ENCODE measurements around the gene FAAP20. TPM values are rescaled to one million over a fixed set of nuclear protein-coding genes. Genes with fewer than 3 reads are reported as not detected.

Gene FAAP20
- polyA plus RNA-seq, 2 of the 4 experiments (the other 2 are of a cell fraction): 5.1 to 26.0 TPM

- peak overlapping the region; percentile 32 for H3K4me3 ChIP-seq
- no peak for FAIRE-seq
These were observed 18.2 kb upstream of the FAAP20 start for GRCh38 chr1:2212532-2213491.

More at GRCh38 chr1:2212532-2213491, 18.2 kb upstream of the FAAP20 start:
- H3K9me3 ChIP-seq: no peaks in the 10 kb centered on the region
- 1% methylated on average over 9 of the region's 49 CpGs for WGBS (ENCODE audit: missing lambda C conversion rate)
- peak; percentile 64 to 72 for ATAC-seq
- peak overlapping the region; percentile 76 for H3K4me2 ChIP-seq
- peak overlapping the region; percentile 99 to 100 for H3K27ac ChIP-seq
- TF ChIP-seq POLR2A (IDR thresholded peaks at IDR 0.05; ENCODE audit: low read length) (peak; percentile 41), MYC (IDR thresholded peaks at IDR 0.05; ENCODE audit: borderline replicate concordance, low read length) (no peak; the same call in 1 of the 2 replicates), REST (IDR thresholded peaks at IDR 0.05) (no peak), ZC3H11A (IDR thresholded peaks at IDR 0.05) (no peak), HMGXB4 (CRISPR knock-in tag; IDR thresholded peaks at IDR 0.05; ENCODE audit: borderline replicate concordance) (no peak), BHLHE40 (IDR thresholded peaks at IDR 0.05; ENCODE audit: low read depth, low read length) (no peak), FOSL2 (IDR thresholded peaks at IDR 0.05) (no peak), FOSL2 (CRISPR knock-in tag; IDR thresholded peaks at IDR 0.05) (peak; percentile 69; the same call in 1 of the 2 replicates), HEYL (CRISPR knock-in tag; IDR thresholded peaks at IDR 0.05) (peak; percentile 66; the same call in 1 of the 2 replicates), JUN (IDR thresholded peaks at IDR 0.05) (0 out of 5 replicates have a peak, but pooled peaks have one; percentile 33 to 37), JUNB (IDR thresholded peaks at IDR 0.05) (no peak), ZSCAN20 (CRISPR knock-in tag; IDR thresholded peaks at IDR 0.05) (0 out of 2 replicates have a peak, but pooled peaks have one; percentile 36), HOXB13 (CRISPR knock-in tag; IDR thresholded peaks at IDR 0.05; ENCODE audit: low read depth) (peak; percentile 91), RARB (CRISPR knock-in tag; IDR thresholded peaks at IDR 0.05) (0 out of 2 replicates have a peak, but pooled peaks have one; percentile 63), RAD21 (conservative IDR thresholded peaks at IDR 0.05 in 1 of 2, IDR thresholded peaks at IDR 0.05 in 1 of 2) (peak in 1 of 2 experiments; percentile 20; a peak in 1 of 5 replicates), KDM5A (IDR thresholded peaks at IDR 0.05) (no peak), E2F6 (IDR thresholded peaks at IDR 0.05; ENCODE audit: borderline replicate concordance, low read depth) (peak; percentile 84), SMC3 (IDR thresholded peaks at IDR 0.05) (0 out of 3 replicates have a peak, but pooled peaks have one; percentile 6), EHF (CRISPR knock-in tag; IDR thresholded peaks at IDR 0.05) (0 out of 2 replicates have a peak, but pooled peaks have one; percentile 40), HDAC2 (IDR thresholded peaks at IDR 0.05) (no peak), MAX (IDR thresholded peaks at IDR 0.05) (peak; percentile 85), EHMT2 (IDR thresholded peaks at IDR 0.05; ENCODE audit: low read depth) (no peak), RFX5 (IDR thresholded peaks at IDR 0.05) (no peak), HOXB5 (CRISPR knock-in tag; IDR thresholded peaks at IDR 0.05) (peak; percentile 86; the same call in 1 of the 2 replicates)
- H3K4me1 ChIP-seq: peaks cover 55% of the 10 kb centered on the region
- ChIA-PET CTCF (interaction anchor here (0.8 to 2.0 kb wide), 7 partner anchors 8 to 195 kb away, joined by 3 to 14 read pairs (median 5); no protein-coding TSS in a partner anchor), POLR2A (interaction anchor here (0.9 to 1.7 kb wide), 6 partner anchors 11 to 179 kb away, joined by 3 to 9 read pairs (median 4); partner anchors contain the start of genes MORN1, RER1 and SKI)
- DNase-seq (ENCODE audit: low read depth in 1 of 2, low spot score in 1 of 2): peak; percentile 90 to 95
